OCI-LY3 (cell line): Measurements from ENCODE around the gene HSPB8.

ENCODE experiments used
- EZH2phosphoT487 ChIP-seq: fragments of 200-600 bp; shearing (Covaris generic); IDR thresholded peaks from 2 replicates; pipeline ENCODE4 v1.6.1; 2018; ENCODE audit warnings: antibody characterized with exemption, mixed run types, low read depth
- TF ChIP-seq, protein P1 (sequence below): fragments of 200-600, 300-600 bp; sonication (generic); IDR thresholded peaks from 2 replicates; pipeline ENCODE4 v1.5.1; 2014; ENCODE audit warnings: antibody characterized with exemption, low read length, low read depth

GRCh38 chr12:119134284-119135072, 44.3 kb upstream of the HSPB8 start:
- TF ChIP-seq, protein P1, sequence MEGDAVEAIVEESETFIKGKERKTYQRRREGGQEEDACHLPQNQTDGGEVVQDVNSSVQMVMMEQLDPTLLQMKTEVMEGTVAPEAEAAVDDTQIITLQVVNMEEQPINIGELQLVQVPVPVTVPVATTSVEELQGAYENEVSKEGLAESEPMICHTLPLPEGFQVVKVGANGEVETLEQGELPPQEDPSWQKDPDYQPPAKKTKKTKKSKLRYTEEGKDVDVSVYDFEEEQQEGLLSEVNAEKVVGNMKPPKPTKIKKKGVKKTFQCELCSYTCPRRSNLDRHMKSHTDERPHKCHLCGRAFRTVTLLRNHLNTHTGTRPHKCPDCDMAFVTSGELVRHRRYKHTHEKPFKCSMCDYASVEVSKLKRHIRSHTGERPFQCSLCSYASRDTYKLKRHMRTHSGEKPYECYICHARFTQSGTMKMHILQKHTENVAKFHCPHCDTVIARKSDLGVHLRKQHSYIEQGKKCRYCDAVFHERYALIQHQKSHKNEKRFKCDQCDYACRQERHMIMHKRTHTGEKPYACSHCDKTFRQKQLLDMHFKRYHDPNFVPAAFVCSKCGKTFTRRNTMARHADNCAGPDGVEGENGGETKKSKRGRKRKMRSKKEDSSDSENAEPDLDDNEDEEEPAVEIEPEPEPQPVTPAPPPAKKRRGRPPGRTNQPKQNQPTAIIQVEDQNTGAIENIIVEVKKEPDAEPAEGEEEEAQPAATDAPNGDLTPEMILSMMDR: no peak
- no peak for TF ChIP-seq EZH2phosphoT487
